Heart right ventricle (tissue), 16 donors: Measurements from ENCODE around the gene NMRK2. TPM values are rescaled to one million over a fixed set of nuclear protein-coding genes. Genes with fewer than 3 reads are reported as not detected.
"Not testable (repeated sequence)": the region's sequence is repeated elsewhere in the genome, so short reads cannot be mapped to it uniquely, and the experiment has no call there.

Experiments
- ATAC-seq, 8 donors: fragments of 200-7000 bp; cut with Tn5 transposase; one replicate each; pipeline ENCODE4 v1.9.1; 2020; ENCODE audit warnings: mild to moderate bottlenecking in 8 of 8, moderate library complexity in 8 of 8, moderate number of reproducible peaks in 1 of 8
- DNase-seq, 2 donors: peaks; one replicate each; pipeline ENCODE4 v3.0.0-alpha.2; 2020
- H3K27ac ChIP-seq, 10 donors: fragments of 200-600 bp; sonication (generic) in 2 of 10; one replicate each; pipeline versions ENCODE4 v1.5.0 to v1.8.0; 2020 to 2022; ENCODE audit warnings: mild to moderate bottlenecking in 3 of 10
- H3K27me3 ChIP-seq, 7 donors: fragments of 200-600 bp; one replicate each; pipeline ENCODE4 v1.8.0; 2021 to 2022; ENCODE audit warnings: mild to moderate bottlenecking in 2 of 7
- H3K36me3 ChIP-seq, 9 donors: fragments of 200-600 bp; sonication (generic) in 1 of 9; one replicate each; pipeline versions ENCODE4 v1.5.0 to v1.8.0; 2020 to 2022; ENCODE audit warnings: mild to moderate bottlenecking in 2 of 9
- H3K4me1 ChIP-seq, 9 donors: fragments of 200-600 bp; sonication (generic) in 1 of 9; one replicate each; pipeline versions ENCODE4 v1.5.0 to v1.8.0; 2020 to 2022; ENCODE audit warnings: mild to moderate bottlenecking in 4 of 9
- H3K4me3 ChIP-seq, 10 donors: fragments of 200-600 bp; sonication (generic) in 2 of 10; one replicate each; pipeline versions ENCODE4 v1.5.0 to v1.8.0; 2020 to 2022; ENCODE audit warnings: mild to moderate bottlenecking in 7 of 10, moderate library complexity in 2 of 10
- H3K9me3 ChIP-seq, 11 donors: fragments of 200-600 bp in 10 of 11; sonication (generic) in 2 of 11; one replicate each; pipeline versions ENCODE4 v1.5.0 to v1.8.0; 2013 to 2022; ENCODE audit warnings: mild to moderate bottlenecking in 2 of 11, control low read depth in 1 of 11, moderate library complexity in 1 of 11
- WGBS, 2 donors: extraction: QIAGEN DNeasy Blood & Tissue Kit; methylation state at CpG; one replicate each; pipeline ENCODE4 v1.1.7; 2013; ENCODE audit warnings: inconsistent platforms in 1 of 2; 5-methylcytosine and 5-hydroxymethylcytosine counted together
- intact Hi-C, 10 donors: fragments of 100-400 bp; cut with DNase I; formaldehyde crosslinking; loops; one replicate each; pipeline versions ENCODE4 v1.11.1 to v1.14.2; 2022
- polyA plus RNA-seq, 2 donors: library from polyadenylated mRNA; stranded (reverse); fragments of 200-250 nt; gene quantifications; one replicate each; pipeline ENCODE4 v1.2.3, GENCODE V29; 2013
- total RNA-seq, 10 donors: library from RNA; stranded (reverse); fragmentation: NEBNext Ultra II Directional in 3 of 10; extraction: Animal tissue kit (Norgen Biotek cat#: 25700) in 3 of 10; gene quantifications; one replicate each; pipeline versions ENCODE4 v1.2.1 to v1.2.4, GENCODE V29; 2021 to 2023
- TF ChIP-seq, protein P1 (sequence below), 9 donors: fragments of 200-600 bp; sonication (generic) in 2 of 9; IDR thresholded peaks; one replicate each; pipeline versions ENCODE4 v1.5.0 to v1.8.0; 2021 to 2022; ENCODE audit warnings: antibody characterized with exemption in 9 of 9, mild to moderate bottlenecking in 5 of 9, moderate library complexity in 1 of 9
- donor health status: Arrhythmogenic right ventricular cardiomyopathy.
- donor health status: ischemic (EF 13 %, LVEDD 7.1; RV severe dilation, severe dysfunction).
- donor health status: healthy with polysubstance abuse.
- donor health status: DM: no; HTN: yes; CAD: no.
- donor health status: DM: no; HTN: no; CAD: no.
- donor health status: ischemic (EF 25% LVEDD 6.9; RV normal size, moderate dysfunction).
- donor health status: ischemic (EF 25% LVEDD 5.7; RV mildly dilated, moderate dysfunction).
- donor health status: healthy.
- donor health status: DM: yes; HTN: yes; CAD: no.
- donor health status: Ischemic cardiomyopathy.
- donor health status: ischemic (EF 35%, LVEDD 5.7; RV mildly dilated, moderate dysfunction).
- donor health status: nonischemic (EF 11% LVEDD 7.7; RV severe dilation, severe dysfunction).
- donor health status: DM: yes; HTN: yes; CAD: no.
- donor health status: PGD.
- donor health status: ischemic (EF 29% LVEDD 5.4; RV normal size, mild dysfunction).
- donor health status: nonischemic (EF 23%, LVEDD 6.1; RV moderate dilation, normal function).

Gene NMRK2
- total and polyA plus RNA-seq, 12 donors = 241 to 2,570 (median 741) TPM

DNA sequence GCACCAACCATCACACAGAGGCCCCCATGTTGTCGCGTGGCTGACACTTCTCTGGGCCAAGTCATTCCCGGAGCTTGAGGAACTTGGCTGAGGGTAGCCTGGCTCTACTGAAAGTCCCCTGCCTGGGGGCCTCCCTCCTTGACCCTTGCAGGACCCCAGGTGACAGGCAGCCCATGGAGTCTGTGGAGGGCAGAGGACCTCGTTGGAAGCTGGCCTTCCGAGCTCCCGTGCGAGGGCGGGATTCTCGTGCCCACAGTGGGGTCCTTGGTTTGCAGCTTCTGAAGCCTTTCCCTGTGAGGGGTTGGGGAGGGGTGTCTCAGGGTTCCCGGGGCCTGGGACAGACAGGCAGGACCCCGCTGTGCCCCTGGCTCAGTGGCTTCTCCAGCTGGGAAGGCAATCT is 16.4 kb downstream of the NMRK2 start:
- Histone ChIP-seq H3K4me1 (peaks cover 6 to 53% (median 33%) of the 10 kb centered on the region in 9 donors), H3K27ac (peak overlapping the region; percentile 68 to 98 (median 93)), H3K27me3 (no peaks in the 10 kb centered on the region), H3K9me3 (no peaks in the 10 kb centered on the region), H3K4me3 (peak overlapping the region in 6 of 10 donors; percentile 36 to 60 (median 49)), H3K36me3 (peaks cover 0 to 12% (median 0%) of the 10 kb centered on the region in 9 donors)
- ATAC-seq (peak in 1 of 8 donors; percentile 3), DNase-seq (no peak)
- 63 to 66% methylated on average over 11 of the region's 11 CpGs for WGBS, 2 donors
- intact Hi-C loops = no loop called here
- TF ChIP-seq, protein P1, sequence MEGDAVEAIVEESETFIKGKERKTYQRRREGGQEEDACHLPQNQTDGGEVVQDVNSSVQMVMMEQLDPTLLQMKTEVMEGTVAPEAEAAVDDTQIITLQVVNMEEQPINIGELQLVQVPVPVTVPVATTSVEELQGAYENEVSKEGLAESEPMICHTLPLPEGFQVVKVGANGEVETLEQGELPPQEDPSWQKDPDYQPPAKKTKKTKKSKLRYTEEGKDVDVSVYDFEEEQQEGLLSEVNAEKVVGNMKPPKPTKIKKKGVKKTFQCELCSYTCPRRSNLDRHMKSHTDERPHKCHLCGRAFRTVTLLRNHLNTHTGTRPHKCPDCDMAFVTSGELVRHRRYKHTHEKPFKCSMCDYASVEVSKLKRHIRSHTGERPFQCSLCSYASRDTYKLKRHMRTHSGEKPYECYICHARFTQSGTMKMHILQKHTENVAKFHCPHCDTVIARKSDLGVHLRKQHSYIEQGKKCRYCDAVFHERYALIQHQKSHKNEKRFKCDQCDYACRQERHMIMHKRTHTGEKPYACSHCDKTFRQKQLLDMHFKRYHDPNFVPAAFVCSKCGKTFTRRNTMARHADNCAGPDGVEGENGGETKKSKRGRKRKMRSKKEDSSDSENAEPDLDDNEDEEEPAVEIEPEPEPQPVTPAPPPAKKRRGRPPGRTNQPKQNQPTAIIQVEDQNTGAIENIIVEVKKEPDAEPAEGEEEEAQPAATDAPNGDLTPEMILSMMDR (IDR thresholded peaks at IDR 0.05) = no peak

DNA sequence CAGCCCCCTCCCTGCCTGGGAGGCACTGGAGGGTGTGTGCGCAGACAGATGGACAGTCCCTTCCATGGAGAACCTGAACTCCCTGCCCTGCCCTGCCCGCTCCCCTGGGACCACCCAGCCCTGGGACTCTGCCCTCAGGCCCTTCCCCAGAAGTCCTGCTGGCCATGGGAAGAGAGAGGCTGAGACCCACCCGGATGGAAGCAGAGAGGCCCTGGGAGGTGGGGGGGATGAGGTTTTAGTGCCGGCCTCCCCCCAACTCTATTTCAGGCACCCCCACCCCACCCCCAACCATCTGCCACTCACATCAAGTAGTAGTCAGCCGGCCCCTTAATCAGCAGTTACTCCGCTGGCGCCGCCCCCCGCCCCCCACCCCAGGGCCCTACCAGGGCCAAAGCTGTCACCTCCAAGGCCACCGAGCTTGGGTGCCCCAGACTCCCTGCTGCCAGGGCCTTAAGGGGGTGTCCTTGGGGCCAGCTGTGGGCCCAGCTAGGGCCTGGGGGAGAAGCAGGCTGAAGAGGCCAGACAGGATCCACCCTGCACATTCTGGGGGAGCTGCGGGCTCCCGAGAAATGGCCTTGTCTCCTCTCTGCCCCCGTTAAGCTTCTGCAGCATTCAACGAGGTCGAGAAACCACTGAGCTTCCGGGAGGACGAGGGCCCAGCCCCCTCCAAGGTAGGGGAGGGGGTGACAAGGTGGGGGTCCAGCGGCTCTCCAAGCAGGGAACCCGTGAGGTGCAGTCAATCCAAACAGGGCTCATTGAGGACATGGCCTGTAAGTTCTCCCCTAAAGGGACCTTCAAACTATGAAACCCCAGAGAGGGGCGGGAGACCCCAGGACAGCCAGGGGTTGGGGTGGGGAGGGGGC is 17.4 kb downstream of the NMRK2 start:
- peaks cover 0 to 10% (median 0%) of the 10 kb centered on the region in 9 donors for H3K36me3 ChIP-seq
- 26 to 36% methylated on average over 20 of the region's 20 CpGs for WGBS, 2 donors
- H3K9me3 ChIP-seq = no peaks in the 10 kb centered on the region
- H3K27ac ChIP-seq = peak overlapping the region; percentile 68 to 98 (median 93)
- no peaks in the 10 kb centered on the region for H3K27me3 ChIP-seq
- intact Hi-C loops = loop anchor here in 4 of 10 donors (2.0 to 10.0 kb wide), 2 partner anchors 19 to 185 kb away; partner anchors contain the start of genes APBA3 (in 1 of the 4) and MRPL54 (in 1 of the 4)
- DNase-seq (no peak), ATAC-seq (peak; percentile 11 to 42 (median 35))
- TF ChIP-seq, protein P1 (IDR thresholded peaks at IDR 0.05) = no peak
- peak overlapping the region; percentile 27 to 60 (median 48) for H3K4me3 ChIP-seq
- H3K4me1 ChIP-seq = peaks cover 6 to 58% (median 34%) of the 10 kb centered on the region in 9 donors

DNA sequence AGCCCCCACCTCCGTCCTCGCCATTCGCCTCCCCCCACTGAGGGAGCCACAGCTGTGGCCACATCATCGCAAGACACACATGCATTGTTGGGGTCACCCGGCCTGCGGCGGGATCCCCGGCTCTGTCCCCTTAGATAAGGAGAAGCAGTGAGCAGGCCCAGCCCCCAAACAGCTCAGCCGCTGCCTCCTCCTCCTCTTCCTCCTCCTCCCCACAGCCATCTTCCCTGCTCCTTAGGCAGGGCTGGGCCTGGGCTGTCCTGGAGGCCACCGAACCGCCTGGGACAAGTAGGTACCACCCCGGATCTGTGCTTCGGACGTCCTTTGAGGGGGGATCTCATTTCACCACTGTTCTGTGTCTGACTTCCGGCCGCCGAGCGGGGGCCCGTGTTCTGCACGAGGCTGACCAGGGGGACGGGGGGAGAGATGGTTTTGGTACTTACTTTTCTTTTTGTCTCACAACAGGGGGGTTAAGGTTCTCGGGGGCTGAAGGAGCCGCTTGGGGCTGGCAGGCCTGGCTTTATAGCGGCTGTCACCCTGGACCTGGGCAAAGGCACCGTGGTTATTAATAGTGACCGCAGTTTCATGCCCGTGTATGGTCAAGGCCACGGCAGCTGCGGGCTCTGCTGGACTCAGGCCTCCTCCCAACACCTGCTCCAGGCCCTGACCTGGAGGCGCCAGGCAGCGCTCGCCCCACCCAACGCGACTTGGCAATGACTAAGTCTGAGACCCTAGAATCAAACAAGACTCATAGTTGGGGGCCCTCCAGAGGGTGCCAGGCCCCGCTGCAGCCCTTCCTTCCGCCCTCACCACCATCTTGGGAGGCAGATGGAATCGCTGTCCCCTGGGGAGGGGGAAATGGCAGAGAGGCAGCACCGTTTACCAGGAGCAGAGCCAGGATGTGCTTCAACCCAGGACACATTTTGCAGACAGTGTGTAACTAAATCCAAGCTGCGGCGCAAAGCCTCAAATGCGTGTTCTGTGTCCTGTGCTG is 18.3 kb downstream of the NMRK2 start:
- Histone ChIP-seq H3K36me3 (peaks cover 0 to 15% (median 0%) of the 10 kb centered on the region in 9 donors), H3K27ac (peak overlapping the region; percentile 68 to 98 (median 93)), H3K4me3 (peak overlapping the region; percentile 27 to 60 (median 48)), H3K4me1 (peaks cover 6 to 55% (median 34%) of the 10 kb centered on the region in 9 donors), H3K27me3 (no peaks in the 10 kb centered on the region), H3K9me3 (no peaks in the 10 kb centered on the region)
- DNase-seq (peak; percentile 64 to 76), ATAC-seq (peak; percentile 26 to 84 (median 76))
- intact Hi-C loops = loop anchor here in 4 of 10 donors (2.0 to 10.0 kb wide), 2 partner anchors 18 to 186 kb away; partner anchors contain the start of genes APBA3 (in 1 of the 4) and MRPL54 (in 1 of the 4)
- TF ChIP-seq, protein P1 (IDR thresholded peaks at IDR 0.05) = no peak
- 17 to 22% methylated on average over 41 of the region's 41 CpGs for WGBS, 2 donors

DNA sequence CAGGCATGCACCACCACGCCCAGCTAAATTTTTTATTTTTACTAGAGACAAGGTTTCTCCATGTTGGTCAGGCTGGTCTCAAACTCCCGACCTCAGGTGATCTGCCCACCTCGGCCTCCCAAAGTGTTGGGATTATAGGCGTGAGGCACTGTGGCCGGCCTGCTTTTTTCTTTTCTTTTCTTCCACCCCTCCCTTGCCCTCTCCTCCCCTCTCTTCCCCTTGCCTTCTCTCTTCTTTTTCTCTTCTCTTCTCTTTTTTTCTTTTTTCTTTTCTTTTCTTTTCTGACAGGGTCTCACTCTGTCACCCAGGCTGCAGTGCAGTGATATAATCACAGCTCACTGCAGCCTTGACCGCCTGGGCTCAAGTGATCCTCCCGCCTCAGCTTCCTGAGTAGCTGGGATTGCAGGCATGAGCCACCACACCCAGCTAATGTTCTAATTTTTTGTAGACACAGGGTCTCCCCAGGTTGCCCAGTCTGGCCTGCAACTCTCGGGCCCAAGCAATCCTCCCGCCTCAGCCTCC is 19.9 kb downstream of the NMRK2 start:
- H3K27me3 ChIP-seq, DNase-seq, H3K4me3 ChIP-seq, H3K9me3 ChIP-seq, ATAC-seq: not testable (repeated sequence)
- intact Hi-C loops = loop anchor here in 1 of 10 donors (10.0 kb wide), 1 partner anchor 188 kb away; the partner anchor contains the start of genes APBA3 and MRPL54
- WGBS, 2 donors = 68 to 70% methylated on average over 9 of the region's 9 CpGs
- H3K4me1 ChIP-seq = peaks cover 6 to 55% (median 34%) of the 10 kb centered on the region in 9 donors
- peak overlapping the region; percentile 10 to 97 (median 92) for H3K27ac ChIP-seq
- peaks cover 0 to 26% (median 0%) of the 10 kb centered on the region in 9 donors for H3K36me3 ChIP-seq
